NCI-H2107 (cell line): Measurements from ENCODE around the gene AHDC1.
"Not testable (repeated sequence)": the region's sequence is repeated elsewhere in the genome, so short reads cannot be mapped to it uniquely, and the experiment has no call there.

Source experiments
- DNase-seq: peaks from one replicate; lab custom pipeline; 2025; lab: John Stamatoyannopoulos, UW

The AHDC1 gene

DNA sequence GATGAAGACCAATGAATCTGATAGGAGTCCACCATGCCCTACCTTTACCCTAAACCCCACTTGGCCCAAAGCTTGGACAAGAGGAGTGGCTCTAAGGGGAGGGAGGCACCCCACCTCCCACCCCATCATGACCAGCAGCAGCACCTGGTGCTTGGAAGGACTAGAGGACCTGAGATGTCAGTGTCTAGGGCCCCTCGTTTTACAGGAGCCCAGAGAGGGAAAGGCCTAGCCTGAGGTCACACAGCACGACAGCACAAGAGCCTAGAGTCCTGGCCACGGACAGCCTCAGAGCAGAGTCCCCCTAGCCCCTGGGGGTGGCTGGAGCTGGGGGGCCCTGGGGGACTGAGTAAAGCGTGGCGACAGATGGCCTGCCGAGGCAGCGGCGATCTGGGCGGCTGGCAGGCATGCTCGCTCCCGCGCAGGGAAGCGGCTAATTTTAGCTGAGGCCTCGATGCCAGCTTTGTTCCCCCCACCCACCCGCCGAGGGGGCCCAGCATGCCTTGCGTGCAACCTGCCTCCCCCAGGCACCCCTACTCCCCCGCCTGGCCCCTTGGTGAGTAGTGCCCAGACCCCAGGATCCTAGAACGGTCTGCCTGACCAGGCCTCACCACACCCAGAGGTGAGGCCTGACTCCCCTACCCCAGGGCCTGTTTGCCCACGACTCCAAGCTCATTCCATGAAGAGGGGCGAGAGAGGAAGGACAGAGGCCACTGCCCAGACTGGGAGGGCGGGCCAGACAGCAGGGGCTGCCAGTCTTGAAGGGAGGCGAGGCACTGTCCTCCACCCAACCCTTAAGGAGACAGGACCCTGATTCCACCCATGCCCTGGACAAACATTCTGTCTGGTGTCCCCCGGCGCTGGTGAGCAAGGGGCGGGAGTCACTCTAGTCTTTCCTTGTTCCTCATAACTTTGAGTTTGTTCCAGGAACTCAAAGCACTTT is 39.0 kb downstream of the AHDC1 start:
- no peak for DNase-seq

DNA sequence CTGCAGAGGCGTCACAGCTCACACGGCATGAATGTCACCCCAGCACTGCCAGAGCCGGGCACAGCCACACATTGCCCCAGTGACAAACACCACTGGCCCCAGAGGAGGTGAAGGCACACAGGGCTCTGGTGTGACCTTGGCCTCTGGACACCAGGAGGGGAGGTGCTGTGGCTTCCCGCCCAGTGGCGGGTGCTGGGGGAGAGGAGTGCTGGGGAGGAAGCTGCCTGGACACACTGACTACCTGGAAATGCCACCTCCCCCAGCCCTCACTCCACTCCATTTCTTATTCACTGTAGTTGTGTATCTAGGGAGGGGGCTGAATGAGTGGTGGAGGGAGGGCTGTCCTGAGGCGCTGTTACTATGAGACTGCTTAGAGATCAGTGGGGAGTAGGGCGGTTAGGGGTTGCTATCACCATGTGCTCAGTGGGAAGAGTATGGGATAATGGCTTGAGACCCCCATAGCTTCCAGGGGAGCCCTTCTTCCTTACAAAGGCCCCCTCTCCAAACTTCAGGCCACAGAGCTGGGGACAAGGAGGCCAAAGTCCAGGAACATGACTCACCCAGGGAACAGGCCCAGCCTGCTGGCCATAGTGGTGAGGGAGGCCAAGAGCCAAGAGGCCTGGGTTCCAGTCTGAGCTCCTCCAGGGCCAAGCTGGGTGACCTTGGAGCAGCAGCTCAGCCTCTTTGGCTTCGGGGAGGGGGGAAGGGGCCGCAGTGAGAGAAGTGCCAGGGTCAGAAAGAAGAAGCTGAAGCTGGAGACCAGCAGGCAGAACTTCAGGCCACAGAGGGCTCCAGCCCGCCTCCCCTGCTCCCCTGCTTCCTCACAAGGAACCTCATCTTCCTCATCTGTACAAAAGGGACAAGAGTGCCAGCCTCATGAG is 40.1 kb downstream of the AHDC1 start:
- DNase-seq: no peak

GRCh38 chr1:27563341-27563590 is 40.7 kb downstream of the AHDC1 start:
- DNase-seq: no peak

DNA sequence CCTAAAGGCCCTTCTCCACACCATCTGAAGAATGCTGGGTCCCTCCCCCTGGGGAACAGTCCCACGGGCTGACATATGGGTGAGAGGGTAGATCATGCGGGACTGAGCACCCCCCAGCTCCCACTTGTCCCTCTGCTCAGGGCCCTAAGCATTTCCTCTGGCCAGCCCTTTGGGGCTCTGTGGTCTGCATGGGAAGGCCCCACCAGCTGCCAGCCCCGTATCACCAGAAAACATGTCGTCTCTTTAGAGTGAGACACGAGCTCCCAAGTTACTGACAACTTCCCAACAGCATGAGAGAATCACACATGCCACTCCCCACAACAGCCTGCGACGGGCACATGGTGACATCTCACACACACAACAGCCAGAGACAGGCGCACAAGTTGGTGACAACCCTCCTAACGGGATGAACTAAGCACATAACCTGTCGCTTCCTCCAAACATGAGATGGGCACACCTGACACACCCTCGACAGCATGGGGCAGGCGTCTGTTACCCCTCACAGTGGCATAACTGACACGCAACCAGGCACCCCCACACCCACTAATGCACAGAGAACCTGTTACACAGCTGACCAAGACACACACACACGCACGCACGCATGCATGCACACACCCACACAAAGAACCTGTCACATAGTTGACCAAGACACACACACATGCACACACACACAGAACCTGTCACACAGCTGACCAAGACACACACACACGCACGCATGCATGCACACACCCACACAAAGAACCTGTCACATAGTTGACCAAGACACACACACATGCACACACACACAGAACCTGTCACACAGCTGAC is 41.2 kb downstream of the AHDC1 start:
- no peak for DNase-seq

DNA sequence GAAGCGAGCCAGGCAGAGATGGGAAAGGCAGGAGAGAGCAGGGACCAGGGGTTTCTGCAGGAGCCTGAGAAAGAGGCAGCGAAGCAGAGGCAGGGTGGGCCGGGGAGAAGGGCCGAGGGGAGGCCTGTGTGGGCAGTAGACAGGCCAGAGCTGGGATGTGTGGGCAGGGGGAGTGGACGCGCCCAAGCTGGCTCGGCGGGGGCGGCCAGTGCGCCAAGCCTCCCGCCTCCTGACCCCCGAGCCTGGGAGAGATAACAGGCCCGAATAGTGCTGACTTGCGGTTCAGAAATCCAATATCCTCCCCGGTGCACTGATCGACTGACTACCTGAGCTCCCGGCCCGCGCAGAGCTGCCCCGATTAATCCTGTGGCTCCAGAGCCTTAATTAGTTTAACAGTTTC is 41.9 kb downstream of the AHDC1 start:
- DNase-seq: no peak

- no peak for DNase-seq
These were observed 42.6 kb downstream of the AHDC1 start for GRCh38 chr1:27561124-27561899.

DNA sequence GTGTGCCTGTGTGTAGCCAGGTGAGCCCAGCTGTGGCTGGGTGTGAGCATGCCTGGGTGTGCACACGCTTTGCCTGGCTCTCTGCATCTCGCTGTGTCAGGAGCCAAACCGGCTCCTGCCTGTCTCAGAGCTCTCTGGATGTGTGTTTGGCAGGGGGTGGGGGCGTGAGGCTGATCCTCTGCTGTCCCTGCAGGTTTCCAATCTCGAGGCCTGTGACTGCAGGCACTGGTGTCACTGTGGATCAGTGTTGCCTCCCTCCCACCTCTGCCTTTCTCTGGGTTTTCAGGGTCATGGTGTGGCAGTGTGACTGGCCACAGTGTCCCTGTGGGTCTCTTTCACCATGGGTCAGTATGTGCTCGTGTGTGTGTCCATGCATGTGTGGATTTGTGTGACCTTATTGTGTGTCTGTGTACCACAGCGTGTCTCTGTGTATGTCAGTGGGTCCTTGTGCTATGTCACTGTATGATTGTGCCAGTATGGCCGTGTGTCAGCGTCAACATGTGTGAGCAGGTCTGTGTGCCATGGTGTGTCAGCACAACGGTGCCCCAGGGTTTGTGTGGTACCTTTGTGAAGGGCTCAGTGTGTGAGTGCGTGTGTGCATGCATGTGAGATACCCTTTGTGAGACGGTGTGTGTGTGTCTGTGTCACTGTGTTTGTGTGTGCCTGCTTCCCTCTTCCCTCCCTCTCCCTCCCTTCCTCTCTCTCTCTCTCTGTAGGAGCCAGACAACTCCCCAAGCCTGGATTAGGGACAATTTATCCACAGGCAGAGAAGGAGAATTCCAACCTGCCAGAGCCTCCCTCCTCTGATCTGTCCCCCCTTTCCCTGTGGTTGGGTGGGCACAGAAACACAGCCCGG is 43.4 kb downstream of the AHDC1 start:
- no peak for DNase-seq

DNA sequence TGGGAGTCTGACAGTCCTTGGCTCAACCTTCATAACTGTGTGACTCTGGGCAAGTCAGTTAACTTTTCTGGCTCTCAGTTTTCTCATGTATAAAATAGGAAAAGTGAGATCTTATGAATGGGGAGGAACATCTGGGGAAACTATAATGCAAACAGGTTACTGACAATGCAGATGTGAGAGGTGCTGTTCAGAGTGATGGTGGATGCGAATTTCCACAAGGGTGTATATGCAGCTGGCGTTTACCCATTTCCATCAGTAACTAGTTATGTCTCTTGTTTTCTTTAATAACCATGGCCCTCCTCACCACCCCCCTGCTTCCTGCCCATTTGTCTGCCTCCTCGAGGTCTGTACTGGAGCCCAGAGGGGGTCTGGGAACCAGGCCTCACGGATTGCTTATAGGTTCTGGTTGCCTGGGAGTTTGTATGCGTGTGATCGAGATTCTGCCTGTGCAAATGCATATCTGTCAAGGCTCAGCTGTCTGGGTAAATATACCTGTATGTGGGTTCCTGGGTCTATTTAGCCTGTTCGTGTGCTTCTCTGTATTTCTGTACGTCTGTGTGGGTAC is 44.4 kb downstream of the AHDC1 start:
- no peak for DNase-seq

- no peak for DNase-seq
These were observed 46.2 kb downstream of the AHDC1 start for GRCh38 chr1:27557596-27558340.

- no peak for DNase-seq
These were observed 47.0 kb downstream of the AHDC1 start for GRCh38 chr1:27556781-27557595.

- no peak for DNase-seq
These were observed 47.5 kb downstream of the AHDC1 start for GRCh38 chr1:27556435-27556780.

DNA sequence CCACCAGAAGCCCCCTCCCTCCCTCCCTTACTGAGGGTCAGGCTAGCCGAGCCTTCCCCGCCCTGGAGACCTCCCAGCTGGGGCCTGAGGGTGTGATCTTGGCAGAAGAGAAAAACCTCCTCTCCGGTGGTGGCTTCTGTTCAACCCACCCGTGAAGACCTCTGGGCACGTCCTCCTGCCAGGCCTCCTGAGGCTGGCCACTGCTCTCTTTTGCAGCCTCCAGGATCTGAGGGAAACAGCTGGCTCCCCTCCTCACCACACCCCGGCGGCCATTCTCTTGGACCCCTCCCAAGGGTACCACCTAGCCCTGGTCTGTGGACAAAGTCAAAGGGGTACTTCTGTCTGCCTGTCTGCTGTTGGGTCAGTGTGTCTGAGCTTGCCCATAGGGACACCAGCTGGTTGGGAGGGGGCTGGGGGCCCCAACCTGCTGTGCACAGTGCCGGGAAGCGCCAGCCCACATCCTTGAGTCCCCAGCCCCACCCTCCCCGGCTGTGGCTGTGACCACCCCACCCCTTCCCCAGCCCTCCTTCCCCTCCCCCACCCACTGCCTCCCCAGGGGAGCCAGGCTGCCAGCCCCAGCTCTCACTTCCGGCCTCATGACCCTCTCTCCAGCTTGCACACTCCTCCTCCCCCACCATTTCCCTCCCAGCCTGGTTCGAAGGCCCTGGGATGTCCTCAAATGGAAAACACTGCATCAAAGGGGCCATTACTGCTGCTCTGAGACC is 48.1 kb downstream of the AHDC1 start:
- no peak for DNase-seq

DNA sequence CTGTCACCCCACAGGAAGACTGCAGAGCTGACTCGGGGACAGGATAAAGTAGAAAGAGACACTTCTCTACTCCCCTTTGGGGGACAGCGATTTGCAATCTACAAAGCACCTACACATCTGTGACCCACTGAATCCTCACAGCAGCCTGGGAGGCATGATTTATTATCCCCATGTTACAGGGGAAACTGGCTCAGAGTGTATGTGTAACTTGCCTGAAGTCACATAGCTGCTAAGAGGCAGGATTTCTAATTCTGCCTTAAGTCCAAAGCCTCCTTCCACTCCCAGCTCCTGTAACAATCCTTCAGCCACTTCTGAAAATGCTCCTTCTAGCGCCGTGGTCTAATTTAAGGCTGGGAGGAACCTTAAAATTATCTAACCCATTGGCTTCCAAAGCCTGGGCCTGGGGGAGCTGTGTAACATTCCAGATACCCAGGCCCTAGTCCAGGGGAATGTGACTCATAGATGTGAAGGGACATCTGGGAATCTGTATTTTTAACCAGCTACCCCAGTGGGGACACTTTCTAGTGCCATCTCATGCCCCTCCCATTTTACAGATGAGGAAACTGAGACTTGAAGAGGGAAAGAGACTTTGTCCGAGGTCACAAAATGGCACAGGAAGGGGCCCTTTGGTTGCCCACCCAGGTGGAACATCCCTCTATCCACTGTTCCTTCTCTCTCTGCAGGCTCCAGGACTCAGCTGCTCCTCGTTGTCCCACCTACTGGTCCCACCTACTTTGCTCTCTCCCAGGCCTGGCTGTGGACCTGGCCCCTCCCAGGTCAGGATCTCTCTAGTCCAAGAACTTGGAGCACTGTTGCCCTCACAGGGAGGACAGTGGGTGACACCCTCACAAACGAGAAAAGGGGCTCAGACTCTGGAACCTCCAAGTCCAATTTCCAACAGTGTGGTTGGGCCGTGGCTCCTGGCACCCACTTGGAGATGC is 48.9 kb downstream of the AHDC1 start:
- DNase-seq: no peak

- no peak for DNase-seq
These were observed 49.7 kb downstream of the AHDC1 start for GRCh38 chr1:27554293-27554692.

DNA sequence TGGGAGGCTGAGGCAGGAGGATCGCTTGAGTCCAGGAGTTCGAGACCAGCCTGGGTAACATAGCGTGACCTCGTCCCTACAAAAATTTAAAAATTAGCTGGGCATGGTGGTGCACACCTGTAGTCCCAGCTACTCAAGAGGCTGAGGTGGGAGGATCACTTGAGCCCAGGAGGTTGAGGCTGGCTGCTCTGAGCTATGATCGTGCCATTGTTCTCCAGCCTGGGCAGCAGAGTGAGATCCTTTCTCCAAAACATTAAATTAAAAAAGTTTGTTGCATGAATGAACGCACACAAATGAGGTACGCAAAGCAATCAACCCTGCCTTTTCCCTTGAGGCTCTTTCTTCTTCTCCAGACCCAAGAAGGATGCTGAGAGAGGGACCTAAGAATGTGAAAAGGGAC is 50.1 kb downstream of the AHDC1 start:
- not testable (repeated sequence) for DNase-seq

GRCh38 chr1:27552911-27553420 is 51.0 kb downstream of the AHDC1 start:
- no peak for DNase-seq

DNA sequence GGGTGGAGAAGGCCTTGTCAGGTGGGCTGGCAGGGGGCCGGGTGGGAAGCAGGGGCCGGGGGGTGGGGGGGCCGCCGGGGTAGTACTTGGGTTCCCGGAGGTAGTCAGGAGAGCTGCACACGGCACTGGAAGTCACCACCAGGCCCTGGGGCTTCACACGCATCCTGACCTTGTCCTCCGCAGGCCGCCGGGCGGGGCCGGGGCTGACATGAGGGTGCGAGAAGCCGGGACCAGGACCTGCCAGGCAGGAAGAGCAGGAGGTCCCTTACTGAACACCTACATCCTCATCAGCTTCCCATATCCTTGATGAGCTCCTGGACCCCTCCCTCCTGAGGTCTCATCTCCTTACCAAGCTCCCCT is 52.0 kb downstream of the AHDC1 start:
- DNase-seq: no peak
